Neural cell (in vitro differentiated cells): Measurements from ENCODE around the gene TET1.

Experiments used
- CTCF ChIP-seq: fragments of 450-650 bp; IDR thresholded peaks from 2 replicates; pipeline ENCODE4 v1.5.1; 2014; ENCODE audit warnings: antibody characterized with exemption, mild to moderate bottlenecking, moderate library complexity; ENCODE audit not compliant: poor library complexity, severe bottlenecking
- EP300 ChIP-seq: fragments of 450-650 bp; conservative IDR thresholded peaks from 2 replicates; pipeline ENCODE4 v1.6.1; 2014; ENCODE audit warnings: antibody characterized with exemption, mild to moderate bottlenecking, moderate library complexity; ENCODE audit not compliant: poor library complexity, severe bottlenecking
- EZH2 ChIP-seq: fragments of 200-600, 300-800 bp; shearing (Covaris generic), sonication (generic); IDR thresholded peaks from 2 replicates; pipeline ENCODE4 v1.6.1; 2014; ENCODE audit warnings: antibody characterized with exemption, low read length, borderline replicate concordance, mild to moderate bottlenecking; ENCODE audit not compliant: insufficient read depth, poor library complexity, severe bottlenecking
- MXI1 ChIP-seq: fragments of 450-650 bp; conservative IDR thresholded peaks from 2 replicates; pipeline ENCODE4 v1.6.1; 2014; ENCODE audit warnings: antibody characterized with exemption, mild to moderate bottlenecking; ENCODE audit not compliant: poor library complexity, severe bottlenecking
- RAD21 ChIP-seq: fragments of 450-650 bp; conservative IDR thresholded peaks from 2 replicates; pipeline ENCODE4 v1.6.1; 2014; ENCODE audit warnings: antibody characterized with exemption, mild to moderate bottlenecking, moderate library complexity
- REST ChIP-seq: IDR thresholded peaks from 2 replicates; pipeline ENCODE4 v1.6.1; 2012; ENCODE audit warnings: borderline replicate concordance
- SMC3 ChIP-seq: fragments of 450-650 bp; conservative IDR thresholded peaks from 2 replicates; pipeline ENCODE4 v1.6.1; 2014; ENCODE audit warnings: antibody characterized with exemption, mild to moderate bottlenecking, moderate library complexity; ENCODE audit not compliant: poor library complexity
- TAF1 ChIP-seq: IDR thresholded peaks from 2 replicates; pipeline ENCODE4 v1.6.1; 2012; ENCODE audit warnings: low read depth

GRCh38 chr10:68597407-68597806 lies 37.3 kb downstream of the TET1 start:
- TF ChIP-seq CTCF (no peak), EZH2 (no peak), TAF1 (no peak), REST (no peak), MXI1 (no peak), RAD21 (no peak), EP300 (no peak), SMC3 (no peak)
